Immature natural killer cell (primary cell): Measurements from ENCODE around the gene CAPZB. TPM values are rescaled to one million over a fixed set of nuclear protein-coding genes. Genes with fewer than 3 reads are reported as not detected.

Source experiments
- DNase-seq, 3 donors: peaks; one replicate each; pipeline ENCODE4 v3.0.0; 2022; ENCODE audit warnings: mixed read lengths in 1 of 3
- H3K27ac Mint-ChIP-seq, 6 donors: one replicate each; pipeline ENCODE4 v1.8.0; 2020; ENCODE audit warnings: mixed read lengths in 6 of 6, mild to moderate bottlenecking in 5 of 6, inconsistent platforms in 4 of 6, moderate library complexity in 3 of 6
- H3K27me3 Mint-ChIP-seq, 3 donors: one replicate each; pipeline ENCODE4 v1.8.0; 2020 to 2021; ENCODE audit warnings: low read depth in 3 of 3, mild to moderate bottlenecking in 3 of 3, mixed read lengths in 3 of 3, moderate library complexity in 3 of 3, inconsistent platforms in 1 of 3
- H3K36me3 Mint-ChIP-seq, 3 donors: one replicate each; pipeline ENCODE4 v1.8.0; 2020; ENCODE audit warnings: mixed read lengths in 3 of 3, inconsistent platforms in 2 of 3, mild to moderate bottlenecking in 2 of 3
- H3K4me1 Mint-ChIP-seq, 2 donors: one replicate each; pipeline ENCODE4 v1.8.0; 2020; ENCODE audit warnings: inconsistent platforms in 2 of 2, mild to moderate bottlenecking in 2 of 2, mixed read lengths in 2 of 2, moderate library complexity in 1 of 2
- H3K4me3 Mint-ChIP-seq, 5 donors: one replicate each; pipeline ENCODE4 v1.8.0; 2020; ENCODE audit warnings: mild to moderate bottlenecking in 5 of 5, mixed read lengths in 5 of 5, inconsistent platforms in 3 of 5, moderate library complexity in 3 of 5
- H3K9me3 Mint-ChIP-seq, 6 donors: one replicate each; pipeline ENCODE4 v1.8.0; 2020; ENCODE audit warnings: mild to moderate bottlenecking in 6 of 6, mixed read lengths in 6 of 6, inconsistent platforms in 4 of 6, moderate library complexity in 3 of 6
- polyA plus RNA-seq, 3 donors: library from polyadenylated mRNA; unstranded; fragments of 300-500 nt; fragmentation: Illumina TruSeq; gene quantifications; one replicate each; pipeline ENCODE4 v1.2.3, GENCODE V29; 2021

Gene CAPZB
- polyA plus RNA-seq, 3 donors from 2014 or later: 447 to 644 (median 455) TPM

DNA sequence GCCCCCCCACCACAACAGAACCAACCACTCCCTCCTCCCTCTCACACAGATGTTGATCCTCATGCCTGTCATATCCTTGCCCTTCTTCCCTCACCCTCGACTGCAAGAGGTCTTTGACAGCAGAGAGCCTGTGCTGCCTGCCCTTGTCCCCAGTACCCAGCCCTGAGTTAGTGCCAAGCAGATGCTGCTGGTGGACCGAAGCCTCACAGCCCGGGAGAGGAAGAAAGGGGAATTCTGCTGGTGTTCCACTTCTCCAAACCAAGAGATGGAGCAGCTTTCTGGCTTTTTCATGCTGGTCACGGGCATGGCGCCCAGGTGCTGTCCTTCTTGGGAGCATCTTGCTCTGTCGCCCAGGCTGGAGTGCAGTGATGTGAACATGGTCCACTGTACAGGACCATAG, 104.1 kb downstream of the CAPZB start:
- H3K27ac Mint-ChIP-seq: peak overlapping the region in 1 of 6 donors; percentile 82
- H3K36me3 Mint-ChIP-seq: peaks cover 13 to 34% (median 19%) of the 10 kb centered on the region in 3 donors

DNA sequence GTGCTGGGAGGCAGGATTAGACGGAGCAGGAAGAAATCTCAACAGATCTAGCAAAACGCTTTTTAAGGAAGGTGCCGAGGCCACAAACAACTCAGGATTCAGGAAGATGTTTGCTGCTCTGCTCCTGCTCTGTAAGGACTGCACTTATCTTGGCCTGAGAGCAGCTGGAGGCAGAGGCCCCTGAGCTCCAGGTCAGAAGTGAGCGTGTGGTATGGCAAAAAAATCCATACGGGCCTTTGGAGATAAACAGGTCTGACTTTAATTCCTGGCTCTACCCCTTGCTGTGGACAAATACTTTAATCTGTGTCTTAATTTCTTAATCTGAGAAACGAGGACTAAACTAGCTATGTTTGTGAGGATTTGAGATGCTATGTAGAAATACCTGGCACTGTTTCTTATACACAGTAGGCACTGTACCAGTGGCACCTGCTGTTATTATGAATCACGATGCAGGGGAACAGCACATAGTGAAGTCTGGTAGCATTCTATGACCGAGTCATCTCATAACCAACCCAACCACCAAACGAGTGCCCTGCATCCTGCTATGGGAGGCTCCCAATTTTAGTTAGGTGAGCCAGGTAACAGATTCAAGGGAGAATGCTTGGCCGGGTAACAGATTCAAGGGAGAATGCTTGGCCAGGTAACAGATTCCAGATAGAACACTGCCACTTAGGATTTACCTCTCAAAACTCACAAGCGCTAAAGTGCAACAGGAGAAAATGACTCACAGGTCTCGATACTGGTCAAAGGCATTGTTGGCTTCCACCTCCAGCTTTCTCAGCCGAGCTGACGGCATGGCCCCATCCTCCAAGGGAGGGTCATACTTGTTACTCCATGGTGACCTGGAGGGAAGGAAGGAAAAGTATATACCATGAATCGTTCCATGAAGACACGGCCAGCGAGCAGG, 107.3 kb downstream of the CAPZB start:
- Mint-ChIP-seq H3K4me3 (no peak overlapping the region), H3K27ac (peak overlapping the region in 1 of 6 donors; percentile 8), H3K9me3 (no peaks in the 10 kb centered on the region), H3K36me3 (peaks cover 8 to 30% (median 19%) of the 10 kb centered on the region in 3 donors), H3K4me1 (peaks cover 5 to 30% of the 10 kb centered on the region in 2 donors), H3K27me3 (no peaks in the 10 kb centered on the region)
- no peak for DNase-seq

More for the DNA sequence above, 104.1 kb downstream of the CAPZB start:
- H3K9me3 Mint-ChIP-seq: no peaks in the 10 kb centered on the region
- no peak for DNase-seq
- no peaks in the 10 kb centered on the region for H3K27me3 Mint-ChIP-seq
- H3K4me1 Mint-ChIP-seq: peaks cover 19 to 36% of the 10 kb centered on the region in 2 donors
- H3K4me3 Mint-ChIP-seq: no peak overlapping the region

DNA sequence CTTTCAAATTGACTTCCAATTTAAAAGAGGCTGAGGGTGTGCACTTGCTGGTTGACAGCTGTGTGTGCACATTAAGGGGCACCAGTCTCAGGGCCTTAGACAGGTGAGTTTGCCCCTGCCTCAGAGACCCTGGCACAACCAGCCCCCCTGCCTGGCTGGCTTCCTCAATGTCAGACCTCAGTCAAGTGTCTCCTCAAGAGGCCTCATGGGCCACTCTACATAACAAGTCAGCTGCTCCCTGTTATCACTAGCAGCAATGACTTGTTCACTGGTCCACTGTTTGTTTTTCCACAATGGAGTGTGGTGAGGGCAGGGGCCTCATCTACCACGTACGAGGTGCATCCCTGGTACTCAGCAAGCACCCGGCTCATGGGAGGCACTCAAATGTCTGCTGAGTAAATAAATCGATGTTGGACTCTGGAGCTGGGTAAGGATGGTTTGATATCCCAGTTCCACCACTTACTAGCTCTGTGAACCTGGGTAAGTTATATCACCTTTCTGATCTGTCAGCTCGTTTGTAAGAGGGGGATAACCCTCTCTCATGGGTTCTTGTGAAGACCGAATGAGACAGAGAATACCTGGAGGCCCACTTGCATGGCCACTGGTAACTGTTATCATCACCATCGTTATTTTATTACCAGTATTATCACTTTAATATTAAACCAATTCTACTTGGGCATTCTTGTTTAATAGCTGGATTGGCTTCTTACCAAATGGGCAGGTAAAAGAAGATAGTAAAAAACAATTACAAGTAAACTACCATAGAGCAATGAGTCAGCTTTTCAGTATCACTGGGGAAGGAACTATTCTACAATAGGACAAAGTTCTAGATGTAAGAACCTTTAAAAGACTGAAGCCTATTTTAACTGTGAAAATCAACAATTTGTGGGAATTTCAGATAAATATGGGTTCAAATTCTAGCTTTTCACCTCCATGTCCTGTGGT, 108.6 kb downstream of the CAPZB start:
- Mint-ChIP-seq H3K36me3 (peaks cover 8 to 30% (median 19%) of the 10 kb centered on the region in 3 donors), H3K27ac (peak overlapping the region in 3 of 6 donors; percentile 7 to 46 (median 45)), H3K4me1 (peaks cover 6 to 35% of the 10 kb centered on the region in 2 donors), H3K4me3 (no peak overlapping the region), H3K9me3 (no peaks in the 10 kb centered on the region), H3K27me3 (no peaks in the 10 kb centered on the region)
- DNase-seq: no peak

- no peak overlapping the region for H3K4me3 Mint-ChIP-seq
- DNase-seq: no peak
- peaks cover 8 to 30% (median 19%) of the 10 kb centered on the region in 3 donors for H3K36me3 Mint-ChIP-seq
- H3K27me3 Mint-ChIP-seq: no peaks in the 10 kb centered on the region
- peak overlapping the region in 3 of 6 donors; percentile 28 to 62 (median 32) for H3K27ac Mint-ChIP-seq
- H3K9me3 Mint-ChIP-seq: no peaks in the 10 kb centered on the region
- H3K4me1 Mint-ChIP-seq: peaks cover 10 to 39% of the 10 kb centered on the region in 2 donors
Measured at GRCh38 chr1:19375631-19376400, 109.5 kb downstream of the CAPZB start.

- no peak for DNase-seq
- H3K27ac Mint-ChIP-seq: no peak overlapping the region
- peaks cover 8 to 30% (median 19%) of the 10 kb centered on the region in 3 donors for H3K36me3 Mint-ChIP-seq
- no peaks in the 10 kb centered on the region for H3K9me3 Mint-ChIP-seq
- H3K4me3 Mint-ChIP-seq: no peak overlapping the region
- no peaks in the 10 kb centered on the region for H3K27me3 Mint-ChIP-seq
- peaks cover 15 to 47% of the 10 kb centered on the region in 2 donors for H3K4me1 Mint-ChIP-seq
Measured at GRCh38 chr1:19374926-19375325, 110.4 kb downstream of the CAPZB start.

DNA sequence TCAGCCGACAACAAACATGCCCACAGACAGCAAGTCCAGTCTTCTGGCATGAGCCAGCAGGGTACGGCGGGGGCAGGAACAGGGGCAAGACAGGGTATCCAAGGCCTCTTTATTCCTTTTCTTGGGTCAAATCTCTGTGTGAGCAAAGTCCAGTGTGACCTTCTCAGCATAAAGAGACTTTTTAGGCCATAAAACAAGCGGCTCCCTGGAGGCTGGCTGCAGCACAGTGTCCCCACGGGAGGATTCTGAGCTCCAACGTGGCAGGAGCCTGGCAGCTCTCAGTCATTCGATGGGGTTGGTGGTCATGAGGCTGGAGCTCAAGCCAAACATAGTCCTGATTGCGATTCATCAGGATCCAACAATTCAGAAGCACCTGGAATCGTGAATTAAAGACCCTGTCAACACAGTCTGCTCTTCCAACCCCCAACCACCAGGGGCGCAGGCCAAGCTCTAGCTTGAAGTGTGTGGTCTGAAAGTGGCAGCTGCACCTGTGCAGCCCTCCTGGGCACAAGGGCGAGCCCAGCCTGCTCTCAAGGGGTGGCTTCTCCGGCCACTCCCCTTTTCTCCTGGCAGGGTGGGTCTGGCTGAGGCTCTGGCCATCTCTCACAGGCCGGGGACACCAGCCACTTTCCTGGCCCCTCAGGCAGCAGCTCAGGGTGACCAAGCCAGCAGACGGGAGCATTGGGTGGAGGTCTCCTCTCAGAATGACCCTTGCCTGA, 111.1 kb downstream of the CAPZB start:
- H3K27ac Mint-ChIP-seq: no peak overlapping the region
- no peaks in the 10 kb centered on the region for H3K9me3 Mint-ChIP-seq
- peaks cover 18 to 40% of the 10 kb centered on the region in 2 donors for H3K4me1 Mint-ChIP-seq
- no peak overlapping the region for H3K4me3 Mint-ChIP-seq
- DNase-seq: no peak
- peaks cover 8 to 27% (median 13%) of the 10 kb centered on the region in 3 donors for H3K36me3 Mint-ChIP-seq
- H3K27me3 Mint-ChIP-seq: no peaks in the 10 kb centered on the region

DNA sequence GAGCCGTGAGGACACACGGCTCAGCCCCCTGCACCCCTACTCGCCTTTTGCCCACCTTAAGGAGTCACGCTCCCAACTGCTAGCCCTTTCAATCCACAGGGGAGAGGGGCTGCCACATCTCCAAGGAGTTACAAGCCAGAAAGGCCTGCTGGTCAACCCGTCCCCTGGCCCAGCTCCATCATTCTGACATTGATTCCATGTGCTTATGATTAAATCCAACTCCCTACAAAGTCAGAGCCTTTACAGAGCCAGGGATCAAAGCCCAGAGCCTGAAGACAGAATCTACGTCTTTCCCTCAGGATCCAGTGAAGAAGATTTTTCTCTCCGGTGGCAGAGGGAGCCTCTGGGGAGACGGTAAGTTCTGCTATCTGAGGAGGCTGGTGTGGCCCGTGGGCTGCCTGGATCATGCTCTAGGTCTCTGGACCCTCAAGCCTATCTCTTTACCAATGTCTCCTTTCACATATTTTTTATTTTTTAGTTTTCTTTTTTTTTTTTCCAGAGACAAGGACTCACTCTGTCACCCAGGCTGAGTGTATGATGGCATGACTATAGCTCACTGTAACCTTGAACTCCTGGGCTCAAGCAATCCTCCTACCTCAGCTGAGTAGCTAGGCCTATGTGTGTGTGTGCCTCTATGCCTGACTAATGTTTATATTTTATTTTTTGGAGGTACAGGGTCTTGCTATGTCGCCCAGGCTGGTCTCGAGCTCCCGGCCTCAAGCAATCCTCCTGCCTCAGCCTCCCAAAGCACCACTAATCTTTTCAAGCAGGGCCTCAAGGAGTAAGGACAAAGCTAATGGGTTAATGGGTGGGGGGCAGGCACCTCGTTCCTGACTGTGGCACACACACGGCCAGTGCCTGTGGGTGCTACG, 111.9 kb downstream of the CAPZB start:
- Mint-ChIP-seq H3K27ac (no peak overlapping the region), H3K36me3 (peaks cover 8 to 25% (median 13%) of the 10 kb centered on the region in 3 donors), H3K27me3 (no peaks in the 10 kb centered on the region), H3K9me3 (no peaks in the 10 kb centered on the region), H3K4me3 (no peak overlapping the region), H3K4me1 (peaks cover 23 to 46% of the 10 kb centered on the region in 2 donors)
- no peak for DNase-seq

DNA sequence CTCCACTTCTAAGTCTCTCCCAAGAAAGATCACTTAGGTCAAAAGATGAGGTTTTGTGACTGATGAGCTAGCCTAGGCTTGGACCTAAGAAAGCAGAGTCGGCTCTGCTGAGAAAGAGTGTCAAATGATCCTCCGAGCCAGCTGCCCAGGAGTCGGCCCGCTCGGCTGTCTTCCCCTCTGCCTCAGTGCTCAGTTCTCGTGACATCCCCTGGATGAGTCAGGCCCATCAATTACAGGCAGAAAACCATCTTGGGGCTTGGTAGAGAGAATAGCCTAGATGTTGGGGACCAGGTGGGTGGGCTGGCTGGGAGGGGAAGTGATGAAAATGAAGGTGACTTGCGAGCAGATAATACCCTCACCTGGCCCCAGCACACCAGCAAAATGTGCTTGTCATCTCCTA, 112.7 kb downstream of the CAPZB start:
- DNase-seq: no peak
- no peaks in the 10 kb centered on the region for H3K9me3 Mint-ChIP-seq
- peak overlapping the region in 2 of 6 donors; percentile 32 to 42 for H3K27ac Mint-ChIP-seq
- H3K4me3 Mint-ChIP-seq: no peak overlapping the region
- H3K4me1 Mint-ChIP-seq: peaks cover 25 to 47% of the 10 kb centered on the region in 2 donors
- peaks cover 7 to 16% (median 9%) of the 10 kb centered on the region in 3 donors for H3K36me3 Mint-ChIP-seq
- H3K27me3 Mint-ChIP-seq: no peaks in the 10 kb centered on the region

DNA sequence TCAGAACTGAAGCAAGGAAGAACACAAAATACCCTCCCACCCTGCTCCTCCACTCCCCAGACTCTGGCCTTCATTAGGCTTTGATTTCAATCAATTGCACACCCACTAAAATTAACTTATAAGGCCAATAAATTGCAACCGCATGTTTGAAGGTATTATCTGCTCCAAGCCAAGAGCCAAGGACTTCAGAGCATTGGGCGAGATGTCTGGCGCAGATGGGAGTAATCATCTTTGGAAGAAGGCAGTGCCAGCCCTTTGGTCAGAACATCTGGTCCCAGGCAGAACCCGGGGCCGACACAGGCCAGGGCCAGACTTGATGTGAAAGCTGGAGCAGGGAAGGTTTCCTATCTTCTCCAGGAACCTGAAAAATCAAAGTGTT, 113.2 kb downstream of the CAPZB start:
- Mint-ChIP-seq H3K4me1 (peaks cover 30 to 49% of the 10 kb centered on the region in 2 donors), H3K27me3 (no peaks in the 10 kb centered on the region), H3K4me3 (no peak overlapping the region), H3K9me3 (no peaks in the 10 kb centered on the region), H3K27ac (peak overlapping the region in 1 of 6 donors; percentile 42), H3K36me3 (peaks cover 4 to 13% (median 9%) of the 10 kb centered on the region in 3 donors)
- DNase-seq: no peak

DNA sequence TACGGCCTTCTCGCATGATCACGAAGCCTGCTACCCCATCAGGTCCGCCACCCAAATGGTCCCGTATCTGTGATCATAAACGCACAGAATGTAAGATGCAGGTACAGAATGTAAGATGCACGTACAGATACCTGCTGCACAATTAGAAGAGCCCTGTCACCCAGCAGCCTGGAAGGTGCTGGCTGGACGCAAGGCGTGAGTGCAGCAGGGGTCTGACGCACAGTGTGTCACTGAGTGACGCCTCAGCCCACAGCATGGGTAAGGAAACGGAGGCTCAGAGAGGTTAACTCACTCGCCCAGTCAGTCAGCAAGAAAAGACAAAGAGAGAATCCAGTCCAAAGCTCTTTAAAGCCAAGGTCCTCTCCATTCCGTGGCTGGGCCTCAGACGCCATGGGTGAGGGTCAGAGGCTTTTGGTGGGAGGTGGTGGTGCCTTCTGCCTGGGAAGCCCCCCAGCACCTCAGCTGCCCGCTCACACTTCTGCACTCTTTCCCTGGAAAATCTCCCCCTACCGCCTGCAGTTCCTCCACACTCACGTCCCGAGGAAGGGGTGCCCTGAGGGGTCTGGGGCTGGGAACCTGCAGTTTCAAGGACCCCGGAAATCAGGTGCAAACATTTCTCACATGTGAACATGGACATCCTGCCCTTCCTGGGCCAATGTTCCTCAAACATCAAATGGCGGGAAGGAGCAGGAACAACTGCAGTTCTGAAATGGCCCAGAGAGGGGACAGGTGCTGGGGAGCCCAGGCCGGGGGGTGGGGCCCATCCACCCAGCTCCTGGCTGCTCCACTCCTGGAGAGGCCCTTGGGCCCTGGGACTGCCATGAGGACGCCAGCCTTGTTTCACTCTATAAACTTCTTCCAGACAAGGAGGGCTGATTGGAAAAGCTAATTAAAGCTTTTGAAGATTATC, 113.9 kb downstream of the CAPZB start:
- Mint-ChIP-seq H3K4me3 (no peak overlapping the region), H3K9me3 (no peaks in the 10 kb centered on the region), H3K27me3 (peaks cover 0 to 2% (median 0%) of the 10 kb centered on the region in 3 donors), H3K27ac (peak overlapping the region in 1 of 6 donors; percentile 56), H3K4me1 (peaks cover 34 to 56% of the 10 kb centered on the region in 2 donors), H3K36me3 (peaks cover 0 to 7% (median 4%) of the 10 kb centered on the region in 3 donors)
- DNase-seq: no peak
